GM18520 (cell line): ENCODE data around the gene CPTP.
"Not testable (repeated sequence)": the region's sequence is repeated elsewhere in the genome, so short reads cannot be mapped to it uniquely, and the experiment has no call there.

Experiments
- ATAC-seq: cut with Tn5 transposase; IDR thresholded peaks from one replicate; pipeline ENCODE4 v1.9.1; 2021; ENCODE audit not compliant: unreplicated experiment

CPTP gene

GRCh38 chr1:1360506-1361169 is 36.0 kb downstream of the CPTP start:
- no peak for ATAC-seq

- ATAC-seq = no peak
Measured at GRCh38 chr1:1361233-1361981, 36.8 kb downstream of the CPTP start.

GRCh38 chr1:1361982-1362423 is 37.4 kb downstream of the CPTP start:
- ATAC-seq = no peak

- ATAC-seq = no peak
Measured at GRCh38 chr1:1364266-1364665, 39.7 kb downstream of the CPTP start.

GRCh38 chr1:1365875-1366698 is 41.5 kb downstream of the CPTP start:
- ATAC-seq = no peak

- ATAC-seq = no peak
Measured at GRCh38 chr1:1366699-1367066, 42.1 kb downstream of the CPTP start.

GRCh38 chr1:1367315-1367714 is 42.7 kb downstream of the CPTP start:
- no peak for ATAC-seq

- ATAC-seq = not testable (repeated sequence)
Measured at GRCh38 chr1:1370094-1370493, 45.5 kb downstream of the CPTP start.

GRCh38 chr1:1370771-1371300 is 46.2 kb downstream of the CPTP start:
- ATAC-seq = no peak

- ATAC-seq = no peak
Measured at GRCh38 chr1:1371364-1371745, 46.8 kb downstream of the CPTP start.

GRCh38 chr1:1371746-1372711 is 47.4 kb downstream of the CPTP start:
- no peak for ATAC-seq

- ATAC-seq = no peak
Measured at GRCh38 chr1:1373051-1373814, 48.6 kb downstream of the CPTP start.

- no peak for ATAC-seq
Measured at GRCh38 chr1:1373815-1374588, 49.4 kb downstream of the CPTP start.

GRCh38 chr1:1374589-1374928 is 50.0 kb downstream of the CPTP start:
- no peak for ATAC-seq

GRCh38 chr1:1374929-1375662 is 50.5 kb downstream of the CPTP start, which contains the start of gene AURKAIP1:
Gene AURKAIP1 (minus strand): TSS chr1:1375207. CDS start chr1:1374756, 451 bp downstream.
- ATAC-seq = peak; percentile 96

GRCh38 chr1:1376551-1377226 is 52.1 kb downstream of the CPTP start:
- no peak for ATAC-seq

- no peak for ATAC-seq
Measured at GRCh38 chr1:1377540-1378205, 53.1 kb downstream of the CPTP start.
